Measurements from ENCODE around the gene CASKIN1.
A peak's percentile ranks its signal among the peaks of the same experiment; 100 is the strongest.
"Not testable (repeated sequence)": the region's sequence is repeated elsewhere in the genome, so short reads cannot be mapped to it uniquely, and the experiment has no call there.

Gene CASKIN1

GRCh38 chr16:2210009-2210332, 13.6 kb upstream of the CASKIN1 start:
- DNase-seq: no peak

- DNase-seq: no peak
Measured at GRCh38 chr16:2209258-2210008, 13.0 kb upstream of the CASKIN1 start.

DNA sequence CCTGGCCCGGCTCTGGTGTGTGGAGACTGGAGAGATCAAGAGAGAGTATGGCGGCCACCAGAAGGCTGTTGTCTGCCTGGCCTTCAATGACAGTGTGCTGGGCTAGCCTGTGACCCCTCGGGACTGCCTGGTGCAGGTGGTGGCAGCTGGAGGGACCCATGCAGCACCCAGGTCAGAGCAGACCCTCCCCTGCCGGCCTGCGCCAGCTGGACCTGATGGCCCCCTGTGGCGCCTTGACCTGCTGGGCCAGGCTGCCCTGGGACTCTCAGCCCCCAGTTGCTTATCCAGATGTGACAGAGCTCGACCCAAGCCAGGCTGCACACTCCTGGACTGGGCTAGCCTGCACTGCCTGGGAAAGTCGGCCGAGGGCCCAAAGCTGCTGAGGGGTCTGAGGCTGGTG, 12.4 kb upstream of the CASKIN1 start:
- no peak for DNase-seq

- no peak for DNase-seq
Measured at GRCh38 chr16:2208308-2208707, 11.9 kb upstream of the CASKIN1 start.

- DNase-seq: no peak
Measured at GRCh38 chr16:2207872-2208271, 11.5 kb upstream of the CASKIN1 start.

- DNase-seq: no peak
Measured at GRCh38 chr16:2206780-2207433, 10.5 kb upstream of the CASKIN1 start.

DNA sequence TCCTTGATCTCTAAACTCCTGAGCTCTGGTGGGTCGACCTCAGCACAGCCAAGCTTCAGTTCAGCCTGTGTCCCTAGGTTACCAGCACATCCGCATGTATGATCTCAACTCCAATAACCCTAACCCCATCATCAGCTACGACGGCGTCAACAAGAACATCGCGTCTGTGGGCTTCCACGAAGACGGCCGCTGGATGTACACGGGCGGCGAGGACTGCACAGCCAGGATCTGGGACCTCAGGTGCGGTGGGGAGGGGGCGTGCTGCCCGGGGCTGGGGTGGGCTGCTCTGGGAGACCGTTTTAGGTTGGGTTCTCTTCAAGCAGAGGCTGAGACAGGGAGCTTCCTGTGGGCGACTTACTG, 10.0 kb upstream of the CASKIN1 start:
- DNase-seq: no peak

GRCh38 chr16:2205967-2206313, 9.5 kb upstream of the CASKIN1 start:
- DNase-seq: no peak

DNA sequence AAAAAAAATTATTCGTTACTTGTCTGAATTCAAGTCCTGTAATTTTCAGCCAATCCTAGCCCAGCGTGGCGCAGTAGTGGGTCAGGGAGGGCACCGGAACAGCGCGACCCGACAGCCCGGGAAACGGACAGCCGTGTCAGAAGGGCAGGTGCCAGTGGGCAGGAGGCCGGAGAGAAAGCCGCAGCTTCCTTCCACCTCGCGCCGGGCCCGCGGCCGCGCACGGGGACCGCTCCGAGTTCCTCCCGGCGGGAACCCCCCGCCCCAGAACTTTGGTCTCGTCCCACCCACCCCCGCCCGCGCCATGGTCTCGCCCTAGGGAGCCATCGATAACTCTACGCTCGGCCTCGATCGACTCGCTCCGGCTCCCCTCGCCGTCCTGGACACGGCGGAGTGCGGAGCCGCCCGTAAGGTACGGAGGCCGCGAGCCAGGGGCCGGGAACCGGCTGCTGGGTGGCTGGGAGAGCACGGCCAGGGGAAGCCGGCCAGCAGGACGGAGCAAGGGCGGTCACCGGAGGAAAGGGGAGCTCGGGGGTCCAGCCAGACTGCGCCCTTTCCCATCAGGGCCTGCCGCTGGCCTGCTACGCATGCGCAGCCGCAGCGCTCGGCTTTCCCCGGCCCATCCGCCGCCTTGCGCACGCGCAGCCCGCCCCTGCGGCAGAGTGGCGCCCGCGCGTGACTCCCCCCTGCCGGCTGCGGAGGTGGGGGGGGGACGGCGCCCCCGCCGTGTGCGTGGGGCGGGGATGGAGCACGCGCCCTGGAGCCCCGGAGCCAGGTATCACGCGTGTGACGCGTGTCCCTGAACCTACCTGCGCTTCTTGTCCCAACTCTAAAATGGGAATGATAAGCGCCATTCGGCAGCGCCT, 8.9 kb upstream of the CASKIN1 start, which contains the start of gene MLST8:
TSS of gene MLST8 (plus strand) at position 351 of the 863 bp plus-strand sequence. CDS start 632 bp downstream, outside the sequence.
- DNase-seq: peak; percentile 87

- DNase-seq: no peak
Measured at GRCh38 chr16:2204416-2205103, 8.2 kb upstream of the CASKIN1 start.

DNA sequence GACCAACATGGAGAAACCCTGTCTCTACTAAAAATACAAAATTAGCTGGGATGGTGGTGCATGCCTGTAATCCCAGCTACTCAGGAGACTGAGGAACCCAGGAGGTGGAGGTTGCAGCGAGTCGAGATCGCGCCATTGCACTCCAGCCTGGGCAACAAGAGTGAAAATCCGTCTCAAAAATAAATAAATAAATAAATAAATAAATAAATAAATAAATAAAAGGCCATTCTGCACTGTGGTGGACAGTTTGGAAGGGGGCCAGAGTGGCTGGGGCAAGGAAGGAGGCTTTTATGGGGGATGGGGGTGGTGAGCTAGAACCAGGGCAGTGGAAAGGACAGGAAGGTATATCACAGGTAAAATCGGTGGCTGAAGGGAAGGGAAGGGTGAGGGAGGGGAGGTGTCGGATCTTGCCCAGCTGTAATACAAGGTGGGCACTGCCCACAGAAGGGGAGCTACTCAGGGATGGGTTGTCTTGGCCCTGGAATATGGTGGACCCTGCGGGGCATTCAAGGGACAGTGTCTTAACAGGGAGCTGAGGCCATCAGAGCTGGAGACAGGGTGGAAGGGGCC, 6.8 kb upstream of the CASKIN1 start:
- DNase-seq: not testable (repeated sequence)

GRCh38 chr16:2200313-2200712, 3.9 kb upstream of the CASKIN1 start:
- no peak for DNase-seq

GRCh38 chr16:2199621-2200139, 3.3 kb upstream of the CASKIN1 start:
- DNase-seq: no peak

GRCh38 chr16:2199095-2199494, 2.7 kb upstream of the CASKIN1 start:
- no peak for DNase-seq

- DNase-seq: no peak
Measured at GRCh38 chr16:2198283-2198682, 1.9 kb upstream of the CASKIN1 start.

GRCh38 chr16:2197765-2198164, 1.4 kb upstream of the CASKIN1 start:
- DNase-seq: no peak

DNA sequence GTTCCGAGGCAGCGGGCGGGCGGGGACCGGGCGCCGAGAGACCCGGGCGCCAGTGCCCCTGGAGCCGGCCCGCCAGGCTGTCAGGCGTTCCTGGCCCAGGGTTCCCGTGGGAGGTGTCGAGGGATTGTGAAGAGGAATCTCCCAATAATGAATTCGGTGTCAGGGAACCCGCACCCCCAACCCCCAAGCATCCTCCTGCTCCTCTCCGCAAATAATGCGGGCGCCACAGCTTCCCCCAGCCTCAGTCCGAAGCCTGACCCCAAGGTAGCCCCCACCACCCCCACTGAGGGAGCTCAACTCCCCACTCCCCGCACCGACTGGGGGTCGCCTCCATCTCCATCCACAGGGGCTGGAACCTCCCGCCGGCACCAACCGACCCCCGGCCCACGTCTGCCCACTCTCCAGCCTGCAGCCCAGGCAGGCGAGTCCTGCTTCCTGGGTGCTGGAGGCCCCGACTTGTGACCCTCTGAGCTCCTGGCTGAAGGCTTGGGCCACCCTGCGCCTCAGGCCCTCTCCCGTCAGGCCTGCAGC, 641 bp upstream of the CASKIN1 start:
- no peak for DNase-seq

DNA sequence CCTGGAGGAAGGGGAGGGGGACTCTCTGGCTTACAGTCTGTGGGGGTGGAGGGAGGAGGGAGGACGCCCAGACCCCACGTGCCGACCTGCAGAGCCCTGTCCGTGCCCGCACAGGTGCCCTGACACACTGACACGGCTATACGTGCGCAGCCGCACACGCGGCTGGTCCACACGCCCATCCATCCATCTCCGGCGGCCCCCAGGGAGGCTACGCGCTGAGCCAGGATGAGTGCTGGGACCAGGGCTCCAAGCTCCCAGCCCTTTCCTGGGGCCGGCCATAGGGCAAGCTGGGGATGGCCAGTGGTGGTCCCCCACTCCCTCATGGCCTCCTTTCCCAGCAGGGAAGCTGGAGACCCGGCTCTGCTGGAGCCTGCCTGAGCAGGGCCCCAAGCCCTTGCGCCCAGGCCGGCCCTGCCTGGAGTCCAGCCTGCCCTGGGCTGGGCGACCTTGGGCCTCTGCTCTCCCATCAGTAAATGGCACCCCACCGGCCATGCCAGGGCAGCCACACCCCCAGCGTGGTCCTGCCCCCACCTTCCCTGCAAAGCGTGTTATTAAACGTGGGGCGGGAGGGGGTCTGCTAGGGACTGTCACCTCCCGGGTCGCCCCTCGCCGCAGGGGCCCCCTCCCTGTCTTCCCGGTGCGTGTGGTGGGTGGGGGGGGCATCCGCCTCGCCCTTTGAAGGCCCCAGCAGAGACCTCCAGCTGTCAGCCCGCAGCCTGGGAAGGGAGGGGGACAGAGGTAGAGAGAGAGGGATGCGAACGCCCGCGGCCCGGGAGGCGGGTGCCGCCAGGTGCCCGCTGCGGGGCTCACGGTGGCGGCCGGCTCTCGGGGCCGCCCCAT, 863 bp downstream of the CASKIN1 start:
- DNase-seq: no peak

- DNase-seq: peak; percentile 34
Measured at GRCh38 chr16:2194852-2195321, 1.5 kb downstream of the CASKIN1 start.

- DNase-seq: peak; percentile 38
Measured at GRCh38 chr16:2194166-2194834, 2.1 kb downstream of the CASKIN1 start.

DNA sequence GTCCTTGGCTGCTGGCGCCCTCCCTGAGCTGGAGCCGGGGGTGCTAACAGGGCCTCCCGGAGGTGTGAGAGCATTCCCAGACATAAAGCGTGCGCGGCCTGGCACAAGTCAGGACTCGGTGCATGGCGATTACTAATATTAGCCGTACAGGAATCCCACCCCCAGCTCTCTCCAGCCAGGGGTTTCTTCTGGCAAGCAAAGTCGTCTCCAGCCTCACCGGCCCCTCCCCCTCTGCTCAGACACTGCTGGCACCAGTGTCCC, 5.0 kb downstream of the CASKIN1 start:
- no peak for DNase-seq

Data from fibroblast of skin of scalp (primary cell).